ENCODE data around the gene SRPX2. TPM values are rescaled to one million over a fixed set of nuclear protein-coding genes. Genes with fewer than 3 reads are reported as not detected.

The SRPX2 gene
- total RNA-seq, 1 donor from 2014 or later = 16.4 TPM

- no peak overlapping the region for H3K27ac ChIP-seq
- H3K4me1 ChIP-seq = no peaks in the 10 kb centered on the region
- DNase-seq (no peak), ATAC-seq (no peak)
- no peaks in the 10 kb centered on the region for H3K36me3 ChIP-seq
- intact Hi-C loops (cut with DNase I) = no loop called here
- TF ChIP-seq CTCF (IDR thresholded peaks at IDR 0.05) = no peak
- H3K27me3 ChIP-seq (ENCODE audit: low read depth) = no peaks in the 10 kb centered on the region
- no peak overlapping the region for H3K4me3 ChIP-seq
- H3K9me3 ChIP-seq = no peaks in the 10 kb centered on the region
Measured at GRCh38 chrX:100662170-100662569, 18.2 kb downstream of the SRPX2 start.

- Histone ChIP-seq H3K36me3 (no peaks in the 10 kb centered on the region), H3K4me1 (no peaks in the 10 kb centered on the region), H3K9me3 (no peaks in the 10 kb centered on the region), H3K4me3 (no peak overlapping the region), H3K27me3 (ENCODE audit: low read depth) (no peaks in the 10 kb centered on the region), H3K27ac (no peak overlapping the region)
- intact Hi-C loops (cut with DNase I) = no loop called here
- DNase-seq = no peak
- no peak for ATAC-seq
- no peak for TF ChIP-seq CTCF (IDR thresholded peaks at IDR 0.05)
Measured at GRCh38 chrX:100662796-100663195, 18.8 kb downstream of the SRPX2 start.

- no peaks in the 10 kb centered on the region for H3K9me3 ChIP-seq
- TF ChIP-seq CTCF (IDR thresholded peaks at IDR 0.05) = no peak
- no peaks in the 10 kb centered on the region for H3K36me3 ChIP-seq
- DNase-seq = no peak
- H3K27me3 ChIP-seq (ENCODE audit: low read depth) = no peaks in the 10 kb centered on the region
- no peak overlapping the region for H3K27ac ChIP-seq
- H3K4me1 ChIP-seq = no peaks in the 10 kb centered on the region
- intact Hi-C loops (cut with DNase I) = no loop called here
- no peak overlapping the region for H3K4me3 ChIP-seq
- ATAC-seq = no peak
Measured at GRCh38 chrX:100663642-100664041, 19.6 kb downstream of the SRPX2 start.

- intact Hi-C loops (cut with DNase I) = no loop called here
- TF ChIP-seq CTCF (IDR thresholded peaks at IDR 0.05) = no peak
Measured at GRCh38 chrX:100672966-100673365, 29.0 kb downstream of the SRPX2 start.

GRCh38 chrX:100673397-100673953 is 29.5 kb downstream of the SRPX2 start:
- H3K4me1 ChIP-seq = peaks cover 9% of the 10 kb centered on the region
- no peak overlapping the region for H3K27ac ChIP-seq
- intact Hi-C loops (cut with DNase I) = no loop called here

More at GRCh38 chrX:100672966-100673365, 29.0 kb downstream of the SRPX2 start:
- DNase-seq (no peak), ATAC-seq (no peak)
- H3K27me3 ChIP-seq (ENCODE audit: low read depth) = no peaks in the 10 kb centered on the region
- H3K27ac ChIP-seq = no peak overlapping the region
- no peak overlapping the region for H3K4me3 ChIP-seq
- H3K4me1 ChIP-seq = peaks cover 9% of the 10 kb centered on the region
- no peaks in the 10 kb centered on the region for H3K9me3 ChIP-seq
- no peaks in the 10 kb centered on the region for H3K36me3 ChIP-seq

More at GRCh38 chrX:100673397-100673953, 29.5 kb downstream of the SRPX2 start:
- no peaks in the 10 kb centered on the region for H3K36me3 ChIP-seq
- no peak for TF ChIP-seq CTCF (IDR thresholded peaks at IDR 0.05)
- no peaks in the 10 kb centered on the region for H3K9me3 ChIP-seq
- no peak for DNase-seq
- no peak overlapping the region for H3K4me3 ChIP-seq
- no peaks in the 10 kb centered on the region for H3K27me3 ChIP-seq (ENCODE audit: low read depth)
- no peak for ATAC-seq

All from lower lobe of right lung (tissue), 2 donors.